ENCODE results near the gene CLN3. TPM values are rescaled to one million over a fixed set of nuclear protein-coding genes. Genes with fewer than 3 reads are reported as not detected.

The CLN3 gene
- total and polyA plus RNA-seq, 9 of the 15 experiments (the other 6 are each of a cell fraction or from before 2014, with no cell fraction given), result 2.5 to 27.1 (median 11.6) TPM

DNA sequence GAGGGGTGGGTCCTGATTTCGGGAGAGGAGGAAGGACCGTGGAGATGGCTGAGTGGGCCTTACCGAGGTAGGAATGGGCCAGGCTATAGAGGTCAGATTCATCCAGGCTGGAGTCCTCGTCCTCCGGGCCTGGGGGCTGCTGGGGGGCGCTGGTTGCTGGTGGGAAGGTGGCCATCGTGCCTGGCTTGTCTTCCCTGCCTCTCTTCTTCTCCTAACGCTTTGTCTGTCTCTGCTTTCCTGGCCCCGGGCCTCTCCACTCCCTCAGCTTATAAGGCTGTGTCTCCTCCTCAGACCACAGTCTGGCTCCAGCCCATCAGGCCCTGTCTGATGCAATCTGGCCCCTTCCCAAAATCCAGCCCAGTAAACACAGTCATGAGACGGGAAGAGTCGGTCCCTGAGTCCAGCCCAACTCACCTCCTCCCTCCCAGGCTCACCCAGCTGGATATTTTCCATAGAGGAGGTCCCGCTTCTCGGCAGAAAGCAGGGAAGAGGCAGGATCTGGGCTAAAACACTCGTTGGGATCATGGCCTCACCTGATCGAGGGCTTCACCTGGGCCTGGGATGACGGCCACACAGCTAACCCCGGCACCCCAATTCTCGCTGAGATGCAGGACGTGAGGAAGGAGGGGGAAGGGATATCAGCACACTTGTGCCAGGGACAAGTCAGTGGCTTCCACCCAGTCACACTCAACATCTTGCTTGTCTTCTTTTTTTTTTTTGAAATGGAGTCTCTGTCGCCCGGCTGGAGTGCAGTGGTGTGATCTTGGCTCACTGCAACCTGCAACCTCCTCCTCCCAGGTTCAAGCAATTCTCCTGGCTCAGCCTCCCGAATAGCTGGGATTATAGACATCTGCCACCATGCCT lies 47.1 kb upstream of the CLN3 start, which contains the start of gene NUPR1 (continued):
- TF ChIP-seq, protein P1, sequence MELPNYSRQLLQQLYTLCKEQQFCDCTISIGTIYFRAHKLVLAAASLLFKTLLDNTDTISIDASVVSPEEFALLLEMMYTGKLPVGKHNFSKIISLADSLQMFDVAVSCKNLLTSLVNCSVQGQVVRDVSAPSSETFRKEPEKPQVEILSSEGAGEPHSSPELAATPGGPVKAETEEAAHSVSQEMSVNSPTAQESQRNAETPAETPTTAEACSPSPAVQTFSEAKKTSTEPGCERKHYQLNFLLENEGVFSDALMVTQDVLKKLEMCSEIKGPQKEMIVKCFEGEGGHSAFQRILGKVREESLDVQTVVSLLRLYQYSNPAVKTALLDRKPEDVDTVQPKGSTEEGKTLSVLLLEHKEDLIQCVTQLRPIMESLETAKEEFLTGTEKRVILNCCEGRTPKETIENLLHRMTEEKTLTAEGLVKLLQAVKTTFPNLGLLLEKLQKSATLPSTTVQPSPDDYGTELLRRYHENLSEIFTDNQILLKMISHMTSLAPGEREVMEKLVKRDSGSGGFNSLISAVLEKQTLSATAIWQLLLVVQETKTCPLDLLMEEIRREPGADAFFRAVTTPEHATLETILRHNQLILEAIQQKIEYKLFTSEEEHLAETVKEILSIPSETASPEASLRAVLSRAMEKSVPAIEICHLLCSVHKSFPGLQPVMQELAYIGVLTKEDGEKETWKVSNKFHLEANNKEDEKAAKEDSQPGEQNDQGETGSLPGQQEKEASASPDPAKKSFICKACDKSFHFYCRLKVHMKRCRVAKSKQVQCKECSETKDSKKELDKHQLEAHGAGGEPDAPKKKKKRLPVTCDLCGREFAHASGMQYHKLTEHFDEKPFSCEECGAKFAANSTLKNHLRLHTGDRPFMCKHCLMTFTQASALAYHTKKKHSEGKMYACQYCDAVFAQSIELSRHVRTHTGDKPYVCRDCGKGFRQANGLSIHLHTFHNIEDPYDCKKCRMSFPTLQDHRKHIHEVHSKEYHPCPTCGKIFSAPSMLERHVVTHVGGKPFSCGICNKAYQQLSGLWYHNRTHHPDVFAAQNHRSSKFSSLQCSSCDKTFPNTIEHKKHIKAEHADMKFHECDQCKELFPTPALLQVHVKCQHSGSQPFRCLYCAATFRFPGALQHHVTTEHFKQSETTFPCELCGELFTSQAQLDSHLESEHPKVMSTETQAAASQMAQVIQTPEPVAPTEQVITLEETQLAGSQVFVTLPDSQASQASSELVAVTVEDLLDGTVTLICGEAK (IDR thresholded peaks at IDR 0.05), result no peak
- TF ChIP-seq, protein P1 (CRISPR knock-in tag; IDR thresholded peaks at IDR 0.05), result no peak
- no peak for TF ChIP-seq ZNF316 (IDR thresholded peaks at IDR 0.05)
- no peak for TF ChIP-seq PCBP1 (IDR thresholded peaks at IDR 0.05; ENCODE audit: low read depth, low read length, poor library complexity, severe bottlenecking)
- no peak for TF ChIP-seq ZNF232 (CRISPR knock-in tag; IDR thresholded peaks at IDR 0.05)
- TF ChIP-seq, protein P2, sequence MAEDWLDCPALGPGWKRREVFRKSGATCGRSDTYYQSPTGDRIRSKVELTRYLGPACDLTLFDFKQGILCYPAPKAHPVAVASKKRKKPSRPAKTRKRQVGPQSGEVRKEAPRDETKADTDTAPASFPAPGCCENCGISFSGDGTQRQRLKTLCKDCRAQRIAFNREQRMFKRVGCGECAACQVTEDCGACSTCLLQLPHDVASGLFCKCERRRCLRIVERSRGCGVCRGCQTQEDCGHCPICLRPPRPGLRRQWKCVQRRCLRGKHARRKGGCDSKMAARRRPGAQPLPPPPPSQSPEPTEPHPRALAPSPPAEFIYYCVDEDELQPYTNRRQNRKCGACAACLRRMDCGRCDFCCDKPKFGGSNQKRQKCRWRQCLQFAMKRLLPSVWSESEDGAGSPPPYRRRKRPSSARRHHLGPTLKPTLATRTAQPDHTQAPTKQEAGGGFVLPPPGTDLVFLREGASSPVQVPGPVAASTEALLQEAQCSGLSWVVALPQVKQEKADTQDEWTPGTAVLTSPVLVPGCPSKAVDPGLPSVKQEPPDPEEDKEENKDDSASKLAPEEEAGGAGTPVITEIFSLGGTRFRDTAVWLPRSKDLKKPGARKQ (CRISPR knock-in tag; IDR thresholded peaks at IDR 0.05), result no peak
- no peak for TF ChIP-seq MCM2 (IDR thresholded peaks at IDR 0.05; ENCODE audit: low read depth)
- no peak for TF ChIP-seq GABPB2 (CRISPR knock-in tag; conservative IDR thresholded peaks at IDR 0.05)
- no peak for TF ChIP-seq TEAD4 (IDR thresholded peaks at IDR 0.05; ENCODE audit: low read length)
- TF ChIP-seq TEAD4 (CRISPR knock-in tag; IDR thresholded peaks at IDR 0.05; ENCODE audit: borderline replicate concordance), result no peak
- no peak for TF ChIP-seq ZNF146 (CRISPR knock-in tag; IDR thresholded peaks at IDR 0.05; ENCODE audit: unreplicated experiment)
- TF ChIP-seq ZNF507 (tag; conservative IDR thresholded peaks at IDR 0.05), result no peak
- TF ChIP-seq POLR3G (IDR thresholded peaks at IDR 0.05; ENCODE audit: extremely low read depth, insufficient read length, insufficient replicate concordance), result no peak
- TF ChIP-seq ZNF212 (CRISPR knock-in tag; IDR thresholded peaks at IDR 0.05), result no peak
- TF ChIP-seq EWSR1 (IDR thresholded peaks at IDR 0.05; ENCODE audit: borderline replicate concordance, low read depth, partially characterized antibody), result no peak
- TF ChIP-seq ZNF77 (CRISPR knock-in tag; IDR thresholded peaks at IDR 0.05), result no peak
- TF ChIP-seq ZC3H4 (CRISPR knock-in tag; IDR thresholded peaks at IDR 0.05; ENCODE audit: borderline replicate concordance), result no peak
- no peak for TF ChIP-seq THRAP3 (IDR thresholded peaks at IDR 0.05; ENCODE audit: borderline replicate concordance)
- no peak for TF ChIP-seq SMAD2 (IDR thresholded peaks at IDR 0.05; ENCODE audit: low read depth, low read length)
